ENCODE results near the gene FAM222B.

The FAM222B gene

DNA sequence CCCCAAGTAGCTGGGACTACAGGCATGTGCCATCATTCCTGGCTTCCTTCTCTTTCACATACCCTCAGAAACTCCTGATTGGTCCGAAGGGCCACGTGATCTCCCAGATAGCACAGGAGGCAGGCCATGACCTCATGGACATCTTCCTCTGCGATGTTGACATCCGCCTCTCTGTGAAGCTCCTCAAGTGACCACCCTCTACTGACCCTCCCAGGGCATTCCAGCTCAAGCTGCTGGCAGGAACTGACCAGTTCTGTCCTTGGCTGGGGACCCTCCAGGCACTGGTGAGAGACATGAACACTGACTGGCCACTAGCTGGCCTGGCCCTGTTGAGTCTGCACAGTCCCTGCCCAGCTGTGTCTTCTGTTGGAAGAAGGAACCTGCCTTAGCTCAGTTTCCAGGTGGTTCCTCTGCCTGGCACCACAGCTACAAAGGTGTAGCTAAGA, 17.8 kb upstream of the FAM222B start:
- TF ChIP-seq, protein P1, sequence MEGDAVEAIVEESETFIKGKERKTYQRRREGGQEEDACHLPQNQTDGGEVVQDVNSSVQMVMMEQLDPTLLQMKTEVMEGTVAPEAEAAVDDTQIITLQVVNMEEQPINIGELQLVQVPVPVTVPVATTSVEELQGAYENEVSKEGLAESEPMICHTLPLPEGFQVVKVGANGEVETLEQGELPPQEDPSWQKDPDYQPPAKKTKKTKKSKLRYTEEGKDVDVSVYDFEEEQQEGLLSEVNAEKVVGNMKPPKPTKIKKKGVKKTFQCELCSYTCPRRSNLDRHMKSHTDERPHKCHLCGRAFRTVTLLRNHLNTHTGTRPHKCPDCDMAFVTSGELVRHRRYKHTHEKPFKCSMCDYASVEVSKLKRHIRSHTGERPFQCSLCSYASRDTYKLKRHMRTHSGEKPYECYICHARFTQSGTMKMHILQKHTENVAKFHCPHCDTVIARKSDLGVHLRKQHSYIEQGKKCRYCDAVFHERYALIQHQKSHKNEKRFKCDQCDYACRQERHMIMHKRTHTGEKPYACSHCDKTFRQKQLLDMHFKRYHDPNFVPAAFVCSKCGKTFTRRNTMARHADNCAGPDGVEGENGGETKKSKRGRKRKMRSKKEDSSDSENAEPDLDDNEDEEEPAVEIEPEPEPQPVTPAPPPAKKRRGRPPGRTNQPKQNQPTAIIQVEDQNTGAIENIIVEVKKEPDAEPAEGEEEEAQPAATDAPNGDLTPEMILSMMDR (IDR thresholded peaks at IDR 0.05; ENCODE audit: low read depth, low read length), result no peak
- Histone ChIP-seq H3K36me3 (peaks cover 44% of the 10 kb centered on the region), H3K27ac (no peak overlapping the region), H3K27me3 (ENCODE audit: insufficient read depth, low read depth, severe bottlenecking) (no peaks in the 10 kb centered on the region), H3K9me3 (ENCODE audit: severe bottlenecking) (no peaks in the 10 kb centered on the region), H3K4me3 (ENCODE audit: low read depth, low read length) (no peak overlapping the region)
- no peak for DNase-seq

- no peak for DNase-seq
- TF ChIP-seq, protein P1 (IDR thresholded peaks at IDR 0.05; ENCODE audit: low read depth, low read length), result no peak
- Histone ChIP-seq H3K27me3 (ENCODE audit: insufficient read depth, low read depth, severe bottlenecking) (no peaks in the 10 kb centered on the region), H3K9me3 (ENCODE audit: severe bottlenecking) (no peaks in the 10 kb centered on the region), H3K36me3 (peaks cover 44% of the 10 kb centered on the region), H3K4me3 (ENCODE audit: low read depth, low read length) (no peak overlapping the region), H3K27ac (no peak overlapping the region)
Observed at GRCh38 chr17:28858801-28859355, 16.3 kb upstream of the FAM222B start.

DNA sequence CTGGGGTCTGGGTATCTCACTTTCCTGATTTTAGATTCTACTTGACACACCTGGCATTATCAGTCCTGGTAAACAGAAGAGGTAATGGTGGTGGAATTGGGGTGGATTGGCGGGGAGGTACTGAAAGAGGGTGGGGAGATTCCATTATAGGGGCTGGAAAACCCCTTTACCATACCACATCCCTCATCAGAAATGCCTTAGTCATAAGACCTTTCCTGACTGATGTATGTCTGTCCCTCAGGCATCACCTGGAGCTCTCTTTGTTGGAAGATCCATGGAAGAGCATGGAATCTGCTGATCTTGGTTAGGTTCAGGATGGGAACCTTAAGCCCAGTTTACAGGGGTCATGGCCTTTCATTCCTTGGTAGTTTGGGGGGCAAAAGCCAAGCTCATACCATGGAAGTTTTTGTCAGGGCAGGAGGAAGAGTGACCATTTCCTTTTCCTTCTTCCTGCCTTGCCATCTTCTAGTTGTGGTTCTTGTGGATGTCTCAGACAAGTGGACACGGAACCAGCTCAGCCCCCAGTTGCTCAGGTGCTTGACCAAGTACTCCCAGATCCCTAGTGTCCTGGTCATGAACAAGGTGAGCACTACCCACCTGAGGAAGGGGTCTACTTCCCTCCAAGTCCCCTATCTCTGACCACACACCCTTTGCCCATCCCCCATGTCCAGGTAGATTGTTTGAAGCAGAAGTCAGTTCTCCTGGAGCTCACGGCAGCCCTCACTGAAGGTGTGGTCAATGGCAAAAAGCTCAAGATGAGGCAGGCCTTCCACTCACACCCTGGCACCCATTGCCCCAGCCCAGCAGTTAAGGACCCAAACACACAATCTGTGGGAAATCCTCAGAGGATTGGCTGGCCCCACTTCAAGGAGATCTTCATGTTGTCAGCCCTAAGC, 15.6 kb upstream of the FAM222B start:
- TF ChIP-seq, protein P1 (IDR thresholded peaks at IDR 0.05; ENCODE audit: low read depth, low read length), result no peak
- peaks cover 44% of the 10 kb centered on the region for H3K36me3 ChIP-seq
- H3K4me3 ChIP-seq (ENCODE audit: low read depth, low read length), result no peak overlapping the region
- H3K27ac ChIP-seq, result no peak overlapping the region
- no peaks in the 10 kb centered on the region for H3K9me3 ChIP-seq (ENCODE audit: severe bottlenecking)
- H3K27me3 ChIP-seq (ENCODE audit: insufficient read depth, low read depth, severe bottlenecking), result no peaks in the 10 kb centered on the region
- DNase-seq, result no peak

DNA sequence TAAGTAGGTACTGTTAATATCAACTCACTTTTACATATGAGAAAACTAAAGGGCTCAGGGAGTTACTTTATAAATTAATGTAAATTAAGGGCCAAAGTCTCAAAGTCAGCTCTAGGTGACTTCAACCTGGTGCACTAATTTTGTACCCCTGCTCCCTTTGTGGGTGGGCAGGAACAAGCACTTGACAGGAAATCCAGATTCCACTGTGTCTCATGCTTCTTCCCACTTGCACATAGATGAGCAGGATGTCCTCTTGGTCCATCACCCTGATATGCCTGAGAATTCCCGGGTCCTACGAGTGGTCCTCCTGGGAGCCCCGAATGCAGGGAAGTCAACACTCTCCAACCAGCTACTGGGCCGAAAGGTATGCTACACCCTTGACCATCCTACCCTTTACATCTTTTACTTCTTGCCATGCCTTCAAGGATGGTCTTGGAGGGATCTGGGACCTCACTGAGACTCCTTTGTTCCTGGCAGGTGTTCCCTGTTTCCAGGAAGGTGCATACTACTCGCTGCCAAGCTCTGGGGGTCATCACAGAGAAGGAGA, 13.5 kb upstream of the FAM222B start:
- H3K36me3 ChIP-seq, result peaks cover 44% of the 10 kb centered on the region
- TF ChIP-seq, protein P1 (IDR thresholded peaks at IDR 0.05; ENCODE audit: low read depth, low read length), result no peak
- no peak overlapping the region for H3K4me3 ChIP-seq (ENCODE audit: low read depth, low read length)
- no peaks in the 10 kb centered on the region for H3K9me3 ChIP-seq (ENCODE audit: severe bottlenecking)
- no peaks in the 10 kb centered on the region for H3K27me3 ChIP-seq (ENCODE audit: insufficient read depth, low read depth, severe bottlenecking)
- DNase-seq, result no peak
- no peak overlapping the region for H3K27ac ChIP-seq

GRCh38 chr17:28855336-28855679, 12.7 kb upstream of the FAM222B start:
- no peaks in the 10 kb centered on the region for H3K27me3 ChIP-seq (ENCODE audit: insufficient read depth, low read depth, severe bottlenecking)
- TF ChIP-seq, protein P1 (IDR thresholded peaks at IDR 0.05; ENCODE audit: low read depth, low read length), result no peak
- H3K27ac ChIP-seq, result peak overlapping the region; percentile 79
- DNase-seq, result no peak
- peak overlapping the region; percentile 91 for H3K4me3 ChIP-seq (ENCODE audit: low read depth, low read length)
- no peaks in the 10 kb centered on the region for H3K9me3 ChIP-seq (ENCODE audit: severe bottlenecking)
- peaks cover 38% of the 10 kb centered on the region for H3K36me3 ChIP-seq

All from WERI-Rb-1 (cell line).